Stimulated activated naive CD4-positive, alpha-beta T cell treated with Interleukin-2 at 50 U/mL for 16 hours (primary cell): Measurements from ENCODE around the gene SLC4A1.

Experiments
- DNase-seq: peaks from one replicate; lab custom pipeline; 2025; lab: John Stamatoyannopoulos, UW

SLC4A1 gene

DNA sequence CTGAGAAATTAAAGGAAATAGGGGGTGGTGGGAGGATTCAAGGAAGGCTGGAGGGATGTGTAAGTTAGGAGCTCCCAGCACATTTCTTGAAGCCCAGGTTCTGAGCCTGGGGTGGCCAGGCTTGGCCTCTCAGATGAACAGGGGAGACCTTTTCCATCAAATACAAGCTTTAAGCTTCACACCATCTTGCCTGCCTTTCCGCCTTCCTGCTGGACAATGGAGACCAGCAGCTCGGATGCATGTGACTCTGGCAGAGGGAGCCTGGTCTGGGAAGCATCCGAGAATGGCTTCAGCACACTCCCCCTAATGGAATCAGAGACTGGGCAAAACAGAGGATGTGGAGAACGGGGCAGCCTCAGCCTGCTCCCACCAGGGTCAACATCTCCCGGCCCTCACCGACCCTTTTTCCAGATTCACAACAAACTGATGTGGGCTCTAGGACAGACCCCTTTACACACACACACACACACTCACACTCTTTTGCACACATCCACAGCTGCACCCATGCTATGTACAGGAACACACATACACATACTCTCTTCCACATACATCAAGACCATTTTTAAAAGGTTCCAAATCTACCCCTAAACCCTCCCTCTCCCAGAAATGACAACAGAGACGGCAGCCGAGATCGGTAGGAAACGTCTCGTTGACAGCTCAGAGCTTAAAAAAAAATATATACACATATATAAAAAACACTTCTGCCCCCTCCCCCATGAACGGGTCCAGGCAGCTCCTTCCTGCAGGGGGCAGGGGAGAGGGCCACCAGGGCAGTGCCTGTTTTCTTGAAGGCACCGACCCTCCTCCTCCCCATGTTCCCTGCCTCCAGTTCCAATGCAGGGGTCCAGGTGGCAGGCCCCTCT is 61.7 kb downstream of the SLC4A1 start:
- no peak for DNase-seq

DNA sequence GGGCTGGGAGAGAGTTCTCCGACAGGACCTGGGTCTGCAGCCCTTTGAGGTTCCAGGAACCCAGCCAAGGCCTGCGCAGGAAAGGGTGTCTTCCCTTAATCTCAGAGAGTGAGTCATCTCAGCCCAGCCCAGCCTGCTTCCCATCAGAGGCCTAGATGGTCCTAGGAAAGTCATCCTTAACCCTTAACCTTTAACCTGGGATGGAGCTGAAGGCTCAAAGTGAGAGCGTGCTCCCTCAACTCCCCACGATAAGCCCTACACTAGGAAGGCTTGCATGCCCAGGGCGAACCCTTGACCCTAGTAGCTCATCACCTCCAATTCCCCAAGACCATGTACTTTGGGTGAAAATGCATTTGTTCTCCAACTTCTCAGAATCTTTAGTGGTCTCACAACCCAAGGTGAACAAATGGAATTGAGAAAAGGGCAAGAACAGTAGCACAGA is 63.5 kb downstream of the SLC4A1 start:
- no peak for DNase-seq

DNA sequence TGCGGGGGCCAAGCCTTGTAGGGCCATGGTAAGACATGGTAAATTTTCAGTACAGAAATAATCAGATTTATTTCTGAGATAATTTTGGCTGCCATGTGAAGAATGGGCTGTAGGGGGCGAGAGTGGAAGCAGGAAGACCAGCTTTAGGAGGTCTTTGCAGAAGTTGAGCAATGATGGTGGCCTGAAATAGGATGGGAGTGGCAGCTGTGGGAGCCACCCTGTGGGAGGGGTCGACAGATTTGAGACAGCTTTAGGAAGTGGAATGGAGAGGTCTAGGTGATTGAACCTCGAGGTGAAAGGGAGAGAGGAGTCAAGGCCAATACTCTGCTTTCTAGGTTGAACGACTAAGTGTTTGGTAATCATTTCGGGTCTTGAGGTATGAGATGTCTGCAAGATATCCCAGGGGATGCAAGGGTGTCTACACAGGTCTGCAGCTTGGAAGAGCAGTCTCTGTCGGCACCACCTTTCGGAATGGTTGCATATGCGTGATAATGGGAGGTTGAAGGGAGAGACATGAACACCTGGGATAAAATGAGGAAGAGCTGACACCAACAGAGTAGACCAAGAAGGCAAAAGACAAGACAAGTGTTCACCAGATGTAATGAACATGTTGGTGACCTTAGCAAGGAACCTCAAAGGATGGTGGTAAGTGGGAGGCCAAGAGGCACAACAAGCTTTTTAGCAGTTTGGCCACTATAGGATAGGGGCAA is 64.0 kb downstream of the SLC4A1 start:
- DNase-seq: peak; percentile 24

GRCh38 chr17:44202756-44203155 is 65.2 kb downstream of the SLC4A1 start:
- no peak for DNase-seq

GRCh38 chr17:44200478-44201155 is 67.3 kb downstream of the SLC4A1 start:
- DNase-seq: no peak

GRCh38 chr17:44199553-44200477 is 68.1 kb downstream of the SLC4A1 start, which contains the start of gene ATXN7L3:
TSS of gene ATXN7L3 (minus strand) at chr17:44199884. CDS start at chr17:44198070, 1,814 bp downstream.
- DNase-seq: peak; percentile 100

- peak; percentile 64 for DNase-seq
Observed at GRCh38 chr17:44198721-44199552, 69.0 kb downstream of the SLC4A1 start.
